ENCODE results near the gene MCM3AP. TPM values are rescaled to one million over a fixed set of nuclear protein-coding genes. Genes with fewer than 3 reads are reported as not detected.

MCM3AP gene
- total and polyA plus RNA-seq, 4 donors, result 15.5 to 58.1 (median 33.5) TPM

DNA sequence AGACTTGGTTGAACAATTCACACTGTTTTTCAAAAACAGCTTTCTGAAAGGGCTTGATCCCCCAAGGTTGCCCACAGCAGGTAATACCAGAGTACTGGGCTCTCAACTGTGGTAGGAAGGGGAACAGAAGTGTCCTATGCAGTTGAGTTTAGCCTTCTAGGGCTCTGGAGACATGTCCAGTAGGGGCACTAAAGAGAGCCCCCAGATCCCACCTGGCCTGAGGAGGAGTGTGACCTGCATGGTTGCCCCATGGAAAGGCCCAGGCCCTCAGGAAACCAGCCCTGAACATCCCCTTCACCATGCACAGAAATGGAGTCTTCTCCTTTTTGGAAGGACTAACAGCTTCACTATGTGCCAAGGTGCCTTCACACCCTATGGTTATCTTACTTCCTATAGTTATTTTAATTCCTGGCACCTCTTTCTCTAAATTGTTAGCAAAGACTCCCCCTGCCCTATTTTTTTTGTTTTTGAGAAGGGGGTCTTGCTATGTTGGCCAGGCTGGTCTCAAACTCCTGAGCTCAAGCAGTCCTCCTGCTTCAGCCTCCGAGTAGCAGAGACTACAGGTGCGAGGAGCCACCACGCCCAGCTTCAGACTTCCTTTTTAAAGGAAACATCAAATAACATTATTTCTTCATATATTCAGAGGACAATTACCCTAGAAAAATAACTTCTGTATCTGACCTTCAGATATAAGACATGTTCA is 40.0 kb downstream of the MCM3AP start:
- DNase-seq (ENCODE audit: low spot score), result no peak
- Histone ChIP-seq H3K4me3 (ENCODE audit: low read depth in 1 of 3, low read length in 3 of 3) (no peak overlapping the region), H3K4me1 (ENCODE audit: control insufficient read depth in 4 of 4, insufficient read depth in 4 of 4, low read length in 3 of 4) (peaks cover 0 to 6% (median 2%) of the 10 kb centered on the region in 4 donors), H3K27ac (ENCODE audit: low read depth in 1 of 2, low read length in 2 of 2) (no peak overlapping the region), H3K9me3 (ENCODE audit: control insufficient read depth in 4 of 4, low read length in 3 of 4) (no peaks in the 10 kb centered on the region), H3K36me3 (ENCODE audit: control insufficient read depth in 4 of 4, insufficient read depth in 3 of 4, low read depth in 1 of 4, low read length in 3 of 4) (peaks cover 23 to 80% (median 71%) of the 10 kb centered on the region in 4 donors), H3K27me3 (ENCODE audit: control insufficient read depth in 4 of 4, insufficient read depth in 4 of 4, low read length in 3 of 4) (no peaks in the 10 kb centered on the region), H3K9ac (ENCODE audit: low read depth in 1 of 2, low read length in 2 of 2) (no peak overlapping the region)
- no peak for TF ChIP-seq REST (IDR thresholded peaks at IDR 0.05)
- no peak for TF ChIP-seq ZBTB33 (IDR thresholded peaks at IDR 0.05)
- TF ChIP-seq HNF4G (IDR thresholded peaks at IDR 0.05), result no peak
- TF ChIP-seq ATF3 (IDR thresholded peaks at IDR 0.05), result no peak
- TF ChIP-seq, protein P1, sequence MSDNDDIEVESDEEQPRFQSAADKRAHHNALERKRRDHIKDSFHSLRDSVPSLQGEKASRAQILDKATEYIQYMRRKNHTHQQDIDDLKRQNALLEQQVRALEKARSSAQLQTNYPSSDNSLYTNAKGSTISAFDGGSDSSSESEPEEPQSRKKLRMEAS (IDR thresholded peaks at IDR 0.05), result no peak
- no peak for TF ChIP-seq FOXA1 (IDR thresholded peaks at IDR 0.05)
- no peak for TF ChIP-seq JUND (IDR thresholded peaks at IDR 0.05)
- TF ChIP-seq FOXA2 (IDR thresholded peaks at IDR 0.05), result no peak
- TF ChIP-seq SP1 (IDR thresholded peaks at IDR 0.05), result no peak
- 95% methylated on average over 3 of the region's 3 CpGs for WGBS

GRCh38 chr21:46244602-46245001 is 40.8 kb downstream of the MCM3AP start:
- DNase-seq (ENCODE audit: low spot score), result no peak
- 95% methylated on average over 8 of the region's 8 CpGs for WGBS
- Histone ChIP-seq H3K4me1 (ENCODE audit: control insufficient read depth in 4 of 4, insufficient read depth in 4 of 4, low read length in 3 of 4) (peaks cover 0 to 6% (median 2%) of the 10 kb centered on the region in 4 donors), H3K9me3 (ENCODE audit: control insufficient read depth in 4 of 4, low read length in 3 of 4) (no peaks in the 10 kb centered on the region), H3K4me3 (ENCODE audit: low read depth in 1 of 3, low read length in 3 of 3) (no peak overlapping the region), H3K9ac (ENCODE audit: low read depth in 1 of 2, low read length in 2 of 2) (no peak overlapping the region), H3K36me3 (ENCODE audit: control insufficient read depth in 4 of 4, insufficient read depth in 3 of 4, low read depth in 1 of 4, low read length in 3 of 4) (peaks cover 24 to 80% (median 68%) of the 10 kb centered on the region in 4 donors), H3K27ac (ENCODE audit: low read depth in 1 of 2, low read length in 2 of 2) (no peak overlapping the region), H3K27me3 (ENCODE audit: control insufficient read depth in 4 of 4, insufficient read depth in 4 of 4, low read length in 3 of 4) (no peaks in the 10 kb centered on the region)
- TF ChIP-seq RXRA (IDR thresholded peaks at IDR 0.05), result no peak
- no peak for TF ChIP-seq REST (IDR thresholded peaks at IDR 0.05)
- TF ChIP-seq GABPA (IDR thresholded peaks at IDR 0.05 in 1 of 2, conservative IDR thresholded peaks at IDR 0.05 in 1 of 2), result no peak
- no peak for TF ChIP-seq NR2F2 (IDR thresholded peaks at IDR 0.05)
- no peak for TF ChIP-seq FOXA1 (IDR thresholded peaks at IDR 0.05)
- TF ChIP-seq SP1 (IDR thresholded peaks at IDR 0.05), result no peak
- no peak for TF ChIP-seq ZBTB33 (IDR thresholded peaks at IDR 0.05)
- TF ChIP-seq HNF4A (conservative IDR thresholded peaks at IDR 0.05), result no peak
- TF ChIP-seq, protein P1 (IDR thresholded peaks at IDR 0.05), result no peak
- TF ChIP-seq ATF3 (IDR thresholded peaks at IDR 0.05), result no peak
- no peak for TF ChIP-seq HNF4G (IDR thresholded peaks at IDR 0.05)
- no peak for TF ChIP-seq YY1 (IDR thresholded peaks at IDR 0.05)
- no peak for TF ChIP-seq FOXA2 (IDR thresholded peaks at IDR 0.05)
- TF ChIP-seq TAF1 (conservative IDR thresholded peaks at IDR 0.05), result no peak

All from liver (tissue), 9 donors.